HG02798 (cell line): ENCODE data around the gene ADARB2.
"Not testable (repeated sequence)": the region's sequence is repeated elsewhere in the genome, so short reads cannot be mapped to it uniquely, and the experiment has no call there.

Experiments used
- ATAC-seq: cut with Tn5 transposase; IDR thresholded peaks from one replicate; pipeline ENCODE4 v1.9.1; 2021; ENCODE audit warnings: mild to moderate bottlenecking; ENCODE audit not compliant: unreplicated experiment, poor library complexity

Gene ADARB2

DNA sequence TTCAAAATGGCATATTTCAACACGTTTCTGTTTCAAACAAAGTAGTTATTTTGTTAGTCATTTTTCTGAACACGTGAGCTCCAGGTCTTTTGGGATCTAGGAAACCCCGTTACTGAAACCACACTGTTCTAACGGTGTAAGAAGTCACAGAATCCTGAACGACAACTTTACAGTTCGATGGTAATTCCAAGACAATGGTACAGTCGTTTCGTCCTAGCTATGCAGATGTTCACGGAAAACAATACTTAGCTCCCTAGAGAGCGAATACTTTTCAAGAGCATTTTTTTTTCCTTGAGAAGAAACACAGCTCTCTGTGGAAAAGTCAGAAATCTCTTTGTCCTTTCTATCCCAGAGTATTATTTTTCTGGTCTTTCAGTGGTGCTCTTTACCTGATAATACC is 254.1 kb downstream of the ADARB2 start:
- no peak for ATAC-seq

DNA sequence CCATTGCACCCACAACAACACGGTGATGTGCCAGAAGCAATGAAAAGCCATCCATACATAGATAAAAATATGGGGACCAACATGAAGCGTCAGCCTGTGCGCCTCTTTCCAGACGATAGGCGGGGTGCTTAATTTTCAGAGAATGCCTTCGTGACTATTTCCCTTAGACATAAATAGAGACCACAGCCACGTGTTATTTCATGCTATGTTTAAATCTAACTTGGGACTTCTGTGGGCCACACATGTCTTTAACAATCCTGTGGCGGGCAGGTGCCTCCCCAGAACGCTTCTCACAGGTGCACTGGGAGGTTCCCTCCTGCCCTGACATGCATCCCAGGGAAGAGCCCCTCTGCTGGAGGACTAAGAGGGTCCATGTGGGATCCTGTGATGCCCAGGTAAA is 259.7 kb downstream of the ADARB2 start:
- ATAC-seq, result no peak

DNA sequence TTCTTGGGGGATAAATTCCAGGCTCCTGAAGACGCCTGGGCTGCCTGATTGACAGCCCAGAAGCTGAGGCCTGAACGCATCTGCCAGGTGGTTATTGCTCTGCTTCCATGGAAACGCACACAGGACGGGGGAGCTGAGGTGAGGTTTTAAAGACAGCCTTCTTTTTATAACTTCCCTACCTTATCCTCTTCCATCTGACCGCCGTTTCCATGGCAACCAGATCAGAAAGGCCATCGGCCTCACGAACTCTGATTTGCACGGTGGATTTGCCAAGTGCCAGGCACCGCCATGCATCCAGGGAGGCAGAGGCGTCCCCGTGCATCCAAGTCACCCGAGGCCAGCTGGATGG is 260.9 kb downstream of the ADARB2 start:
- ATAC-seq, result no peak

DNA sequence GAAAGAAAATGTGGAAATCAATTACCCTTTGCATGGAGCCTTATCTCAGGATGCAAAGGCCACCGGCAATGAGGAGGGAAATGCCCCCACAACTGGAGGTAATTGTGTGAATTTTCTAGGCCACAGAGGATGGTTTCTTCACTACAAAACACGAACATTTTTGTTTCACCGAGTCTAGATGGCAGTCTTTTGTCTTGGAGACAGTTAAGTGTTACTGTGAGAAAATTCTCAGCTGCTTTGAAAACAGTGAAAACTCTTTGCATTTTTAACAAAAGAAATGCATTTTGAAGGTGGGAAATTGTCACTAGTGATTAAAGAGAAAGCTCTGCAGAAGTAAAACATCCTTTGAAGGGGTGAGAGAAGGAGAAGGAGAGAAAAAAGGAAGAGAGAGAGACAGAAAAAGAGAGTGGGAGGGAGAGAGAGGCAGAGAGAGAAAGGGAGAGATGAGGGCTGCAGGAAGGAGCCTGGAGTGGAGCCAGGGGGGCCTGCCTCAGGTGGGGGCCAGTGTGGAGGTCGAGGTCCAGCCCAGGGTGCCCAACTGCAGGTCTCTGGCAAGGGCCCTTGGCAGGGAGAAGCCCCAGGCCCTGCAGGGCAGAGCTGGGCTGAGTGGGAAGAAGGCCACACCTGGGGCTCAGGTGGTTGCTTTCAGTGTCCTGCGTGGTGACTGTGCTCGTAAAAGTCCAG is 261.4 kb downstream of the ADARB2 start:
- ATAC-seq, result no peak

DNA sequence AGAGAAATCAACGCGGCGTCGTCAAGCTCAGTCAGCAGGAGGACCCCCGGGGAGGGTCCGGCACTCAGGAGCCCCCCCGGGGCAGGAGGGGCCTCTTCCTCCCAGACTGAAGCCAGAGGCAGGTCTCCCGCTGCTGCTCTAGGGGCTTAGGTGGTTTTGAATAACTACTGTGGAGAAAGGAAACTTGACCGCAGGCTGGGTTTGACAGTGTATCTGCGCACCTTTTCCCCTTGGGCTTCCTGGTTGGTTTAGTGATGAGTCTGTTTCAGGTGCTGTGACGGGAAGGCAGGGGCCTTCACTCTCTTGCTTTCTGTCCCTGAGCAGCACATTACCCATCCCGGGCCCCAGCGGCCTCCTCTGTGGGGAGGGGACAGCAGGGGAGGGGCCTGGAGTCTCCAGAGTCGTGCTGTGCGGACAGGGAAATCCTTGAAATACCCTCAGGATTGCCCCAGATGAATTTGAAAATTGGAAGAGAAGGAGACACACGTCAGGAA is 262.2 kb downstream of the ADARB2 start:
- no peak for ATAC-seq

DNA sequence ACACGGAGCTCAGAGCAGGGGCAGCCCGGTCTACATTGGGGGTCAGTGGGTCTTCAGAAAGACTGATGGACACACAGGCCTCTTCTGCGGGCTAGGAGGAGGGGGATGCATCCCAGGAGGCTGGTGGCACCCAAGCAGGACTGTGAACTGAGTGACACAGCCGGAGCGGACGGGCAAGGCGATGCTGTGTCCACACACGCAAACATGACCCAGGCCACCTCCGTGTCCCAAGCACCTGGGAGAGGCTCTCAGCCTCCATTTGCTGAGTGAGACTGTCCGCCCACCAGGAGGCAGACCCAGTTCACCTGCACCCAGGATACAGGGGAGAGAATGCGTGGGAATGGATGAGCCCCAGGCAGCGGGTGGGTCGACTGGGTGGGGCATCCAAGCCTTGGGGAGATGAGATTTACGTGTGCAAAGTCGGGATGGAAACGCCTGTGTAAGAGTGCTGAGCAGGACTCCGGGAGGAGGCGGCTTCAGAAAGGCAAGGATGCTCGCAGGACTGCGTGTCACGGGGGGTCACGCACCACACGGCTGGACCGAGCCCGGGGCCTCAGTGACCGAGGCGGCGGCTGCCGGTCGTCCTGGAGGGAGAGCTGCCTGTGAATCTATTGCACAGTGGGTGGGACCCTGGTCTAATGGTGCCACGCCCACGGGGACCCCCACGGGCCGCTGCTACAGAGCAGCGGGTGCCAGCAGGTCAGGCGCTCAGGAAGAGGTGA is 262.8 kb downstream of the ADARB2 start:
- no peak for ATAC-seq

DNA sequence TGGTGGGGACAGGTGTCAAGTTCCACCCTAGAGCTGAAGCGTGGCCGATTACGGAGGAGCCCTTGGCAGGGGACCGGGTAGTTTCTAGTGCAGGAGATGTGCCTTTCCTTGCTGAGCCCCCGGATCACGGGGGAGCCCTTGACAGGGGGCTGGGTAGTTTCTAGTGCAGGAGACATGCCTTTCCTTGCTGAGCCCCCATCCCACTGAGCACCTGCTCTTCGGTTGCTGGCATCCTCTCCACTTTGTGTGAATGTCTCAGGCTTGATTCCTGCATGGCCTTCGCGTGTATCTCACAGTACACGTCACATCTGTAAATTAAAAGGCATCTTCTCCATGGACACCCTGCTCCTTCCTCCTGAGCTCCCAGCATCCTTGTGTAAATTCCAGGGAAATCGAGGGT is 263.5 kb downstream of the ADARB2 start:
- ATAC-seq, result no peak

DNA sequence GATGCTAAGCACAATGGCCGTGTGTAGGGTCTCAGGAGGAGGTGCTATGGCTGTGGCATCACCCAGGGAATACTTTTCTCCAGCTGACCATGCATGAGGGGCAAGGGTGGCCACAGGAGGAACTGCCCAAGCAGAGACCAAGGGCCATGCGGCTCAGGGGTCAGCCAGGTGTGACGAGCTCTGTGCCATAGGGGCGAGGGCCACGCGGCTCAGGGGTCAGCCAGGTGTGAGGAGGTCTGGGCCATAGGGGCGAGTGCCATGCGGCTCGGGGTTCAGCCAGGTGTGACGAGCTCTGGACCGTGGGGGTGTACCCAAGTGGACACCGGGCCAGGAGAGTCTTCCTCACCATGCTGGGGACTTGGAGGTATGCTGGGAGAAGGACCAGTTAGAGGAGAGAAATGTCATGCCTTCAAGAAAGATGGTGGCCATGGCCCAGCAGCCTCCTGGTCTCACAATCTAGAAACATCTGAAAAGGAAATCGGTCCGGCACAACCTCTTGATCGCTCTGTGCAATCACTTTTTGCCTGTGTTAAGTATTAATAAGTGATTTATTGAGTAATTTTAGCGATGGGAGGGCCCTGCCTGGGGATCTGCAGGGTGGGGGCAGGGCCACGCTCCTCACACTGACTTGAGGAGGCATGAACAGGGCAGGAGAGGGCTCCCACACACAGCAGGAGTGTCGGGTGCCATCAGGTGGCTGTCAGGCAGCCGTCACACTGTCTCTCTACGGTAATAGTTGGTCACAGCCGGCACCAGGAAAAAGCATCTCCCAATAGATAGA is 265.0 kb downstream of the ADARB2 start:
- ATAC-seq, result no peak

DNA sequence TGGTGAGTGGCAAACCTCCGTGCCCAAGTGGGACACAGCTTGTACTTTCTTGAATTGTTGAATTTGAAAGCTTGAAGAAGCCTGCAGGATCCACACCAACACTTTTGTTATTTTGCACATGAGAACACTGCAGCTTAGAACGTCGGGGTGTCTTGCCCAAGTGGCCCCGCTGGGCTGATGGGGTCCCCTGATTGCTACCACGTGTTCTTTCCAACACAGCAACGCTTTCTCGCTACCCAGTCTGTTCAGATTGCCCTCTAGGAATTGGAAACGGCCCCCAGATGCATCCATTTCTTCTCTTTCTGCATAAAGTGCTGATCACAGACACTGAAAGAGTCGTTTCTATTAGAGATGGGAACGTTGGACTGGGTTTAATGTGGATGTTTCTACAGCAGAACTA is 268.5 kb downstream of the ADARB2 start:
- ATAC-seq, result no peak

DNA sequence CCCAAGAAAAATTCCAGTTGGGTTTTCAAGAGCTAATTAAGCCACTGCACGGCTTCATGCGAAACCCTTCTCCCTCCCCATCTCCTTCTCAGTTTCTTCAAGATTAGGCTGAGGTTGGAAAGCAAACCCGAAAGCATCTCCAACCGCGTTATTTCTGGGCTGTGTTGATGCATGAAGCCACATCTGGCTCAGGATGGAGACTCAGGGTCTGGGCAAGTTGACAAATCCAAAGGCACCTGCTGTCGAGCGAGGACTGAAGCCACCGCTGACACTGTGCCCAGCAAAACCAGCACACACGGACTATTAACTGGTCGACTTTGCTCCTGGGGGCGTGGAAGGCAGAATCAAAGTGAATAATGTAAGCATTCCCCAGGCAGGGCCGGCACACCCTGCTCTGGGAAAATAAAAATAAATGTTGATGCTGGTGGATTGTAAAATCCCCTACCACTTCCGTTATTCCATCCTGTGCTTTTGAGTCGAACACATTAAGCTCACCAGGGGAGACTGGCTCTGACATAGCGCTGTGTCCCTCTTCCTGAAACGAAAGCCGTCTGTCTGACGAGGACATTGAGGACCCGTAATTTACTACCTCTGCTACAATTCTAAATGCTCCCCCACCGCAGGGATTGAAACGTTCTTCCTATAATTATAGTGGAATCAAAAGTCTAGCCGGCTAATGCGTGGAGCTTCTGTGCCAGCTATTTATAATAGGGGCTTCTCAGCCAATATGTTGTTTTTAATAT is 269.8 kb downstream of the ADARB2 start:
- ATAC-seq, result no peak

DNA sequence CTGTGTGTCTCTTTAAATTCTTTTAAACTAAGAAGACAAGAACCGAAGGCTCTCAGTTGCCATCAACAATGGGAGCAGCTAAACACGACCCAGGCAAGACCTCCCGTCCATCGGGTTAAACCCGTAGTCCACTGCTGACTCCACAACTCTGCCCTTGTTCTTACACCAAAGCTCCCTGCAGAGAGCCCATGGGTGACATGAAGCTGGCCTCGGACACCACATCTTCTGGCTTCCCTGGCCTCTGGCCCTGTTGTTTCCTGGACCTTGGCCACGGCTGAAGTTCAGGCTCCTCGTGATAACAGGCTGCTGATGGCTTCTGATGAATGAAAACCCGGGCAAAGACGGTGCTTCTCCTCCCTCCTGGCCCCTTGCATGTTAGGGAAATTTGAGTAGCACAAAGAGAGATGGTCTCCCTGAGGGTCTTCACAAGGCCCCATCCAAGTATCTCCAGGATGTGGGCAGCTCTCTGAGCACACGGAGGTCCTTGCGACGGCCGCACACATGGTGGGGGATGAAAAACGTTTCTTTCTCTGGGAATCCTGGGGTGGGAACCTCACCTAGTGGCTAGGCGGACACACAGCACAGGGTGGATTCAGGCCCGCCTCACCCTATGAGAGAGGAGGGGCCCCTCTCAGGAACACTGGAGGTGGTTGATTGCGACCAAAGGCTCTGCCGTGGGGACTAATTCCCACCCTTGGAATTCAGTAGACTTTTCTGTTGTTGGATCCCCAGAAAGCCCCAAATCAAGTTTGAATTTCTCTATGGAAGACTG is 271.1 kb downstream of the ADARB2 start:
- ATAC-seq, result no peak

DNA sequence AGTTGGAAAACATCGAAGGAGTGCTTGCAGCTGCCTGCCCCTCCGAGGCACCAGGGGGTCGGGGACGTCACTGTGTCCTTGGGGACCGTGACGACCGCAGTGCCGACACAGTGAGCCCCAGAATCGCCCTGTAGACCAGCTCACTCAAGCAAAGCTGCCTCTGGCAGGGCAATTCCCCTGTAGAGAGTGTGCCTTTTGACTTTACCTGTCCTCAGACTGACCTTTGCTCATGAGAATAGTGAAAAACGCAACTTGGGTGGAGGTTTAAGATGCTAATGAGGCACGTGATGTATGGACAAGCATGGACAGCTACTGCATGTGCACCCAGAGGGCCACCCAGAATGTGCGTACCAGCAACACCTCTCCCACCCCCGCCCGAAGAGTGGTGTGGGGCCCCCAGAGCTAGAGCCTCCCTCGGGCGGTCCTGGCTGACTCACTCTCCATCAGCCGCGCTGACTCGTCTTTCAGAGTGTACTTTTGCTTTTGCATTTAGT is 271.9 kb downstream of the ADARB2 start:
- ATAC-seq, result peak; percentile 72

DNA sequence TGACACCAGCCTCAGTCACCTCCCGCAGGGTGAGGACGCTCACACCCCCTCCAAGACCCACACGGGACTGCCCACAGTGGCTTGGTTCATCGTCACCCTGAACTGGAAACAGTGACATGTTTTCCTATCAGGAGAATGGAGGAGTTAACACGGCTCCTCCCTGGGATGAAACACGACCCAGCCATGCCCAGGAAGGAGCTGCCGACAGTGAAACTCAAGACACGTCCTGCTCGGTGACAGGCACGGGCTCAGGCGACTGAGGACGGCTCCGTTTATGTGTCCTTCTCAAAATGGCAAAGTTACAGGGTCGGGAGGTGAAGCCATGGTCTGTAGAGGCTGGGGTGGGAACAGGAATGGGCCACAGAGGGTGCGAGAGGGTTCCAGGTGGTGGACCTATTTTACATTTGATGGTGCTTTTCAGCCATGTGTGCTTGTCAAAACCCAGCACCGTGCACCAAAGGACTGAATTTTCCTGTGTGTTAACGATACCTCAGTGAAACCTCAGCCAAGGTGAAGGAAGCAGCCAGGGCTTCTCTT is 272.4 kb downstream of the ADARB2 start:
- ATAC-seq, result no peak

DNA sequence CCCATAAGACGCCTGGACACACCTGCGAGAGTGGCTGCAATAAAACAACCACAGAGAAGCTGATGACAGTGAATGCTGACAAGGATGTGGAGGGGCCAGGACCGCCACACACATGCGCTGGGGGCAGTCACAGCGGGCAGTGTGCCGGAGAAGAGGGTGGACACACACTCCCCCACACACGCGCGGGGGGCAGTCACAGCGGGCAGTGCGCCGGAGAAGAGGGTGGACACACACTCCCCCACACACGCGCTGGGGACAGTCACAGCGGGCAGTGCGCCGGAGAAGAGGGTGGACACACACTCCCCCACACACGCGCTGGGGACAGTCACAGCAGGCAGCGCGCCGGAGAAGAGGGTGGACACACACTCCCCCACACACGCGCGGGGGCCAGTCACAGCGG is 273.4 kb downstream of the ADARB2 start:
- not testable (repeated sequence) for ATAC-seq

DNA sequence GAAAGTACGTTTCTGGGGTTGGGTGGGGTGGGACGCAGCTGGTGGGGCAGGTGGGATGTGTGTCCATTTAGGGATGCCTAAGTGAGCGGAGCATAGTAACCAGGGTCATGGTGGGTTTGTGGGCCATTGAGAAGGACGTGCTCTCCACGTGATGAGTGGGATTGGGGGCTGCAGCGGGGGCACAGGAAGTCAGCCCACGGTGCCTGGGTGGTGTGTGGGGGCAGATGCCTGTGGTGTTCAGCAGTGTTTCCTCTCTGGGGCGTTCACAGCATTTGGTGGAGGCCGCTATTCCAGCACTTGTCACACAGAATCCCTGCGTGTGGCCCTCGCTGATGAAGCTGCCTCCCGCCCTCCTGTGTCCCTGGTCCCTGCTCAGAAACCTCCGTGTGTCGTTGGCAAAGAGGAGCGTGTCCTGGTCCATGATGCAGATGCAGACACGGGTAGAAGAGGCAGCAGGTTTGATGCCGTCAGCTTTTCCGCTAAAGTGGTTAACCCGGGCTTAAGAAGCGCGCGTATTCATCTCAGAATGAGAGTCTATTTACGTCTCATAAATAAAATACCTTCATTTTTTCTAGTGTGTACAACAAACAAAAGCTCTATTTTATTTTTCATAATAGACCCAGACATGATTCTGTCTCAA is 274.2 kb downstream of the ADARB2 start:
- no peak for ATAC-seq

DNA sequence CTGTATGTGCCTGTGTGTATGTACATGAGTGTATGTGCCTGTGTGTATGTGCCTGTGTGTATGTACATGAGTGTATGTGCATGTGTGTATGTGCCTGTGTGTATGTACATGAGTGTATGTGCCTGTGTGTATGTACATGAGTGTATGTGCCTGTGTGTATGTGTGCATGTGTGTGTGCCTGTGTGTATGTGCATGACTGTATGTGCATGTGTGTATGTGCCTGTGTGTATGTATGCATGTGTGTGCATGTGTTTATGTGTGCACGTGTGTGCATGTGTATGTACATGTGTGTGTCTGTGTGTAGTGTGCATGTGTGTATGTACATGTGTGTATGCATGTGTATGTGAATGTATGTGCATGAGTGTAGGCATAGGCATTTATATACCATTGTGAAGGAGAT is 274.8 kb downstream of the ADARB2 start:
- ATAC-seq, result no peak

DNA sequence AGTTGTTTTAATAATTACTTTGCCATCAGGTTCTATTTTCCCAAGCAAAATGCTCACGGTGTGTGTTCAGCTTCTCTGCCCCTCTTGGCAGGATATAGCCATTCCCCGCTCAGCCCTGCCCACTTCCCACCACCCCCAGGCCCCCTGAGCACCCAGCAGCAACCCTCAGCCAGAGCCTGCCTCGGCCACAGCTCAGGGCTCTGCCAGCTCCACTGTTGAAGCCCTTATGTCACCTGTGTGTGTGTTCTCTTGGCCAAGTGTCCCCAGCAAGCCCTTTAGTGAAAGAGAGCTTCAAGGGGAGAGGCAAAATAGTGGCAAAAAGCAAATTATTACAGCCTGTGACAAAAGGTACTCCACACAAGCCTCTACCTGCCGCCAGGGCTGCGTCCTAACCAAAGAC is 275.3 kb downstream of the ADARB2 start:
- ATAC-seq, result no peak

DNA sequence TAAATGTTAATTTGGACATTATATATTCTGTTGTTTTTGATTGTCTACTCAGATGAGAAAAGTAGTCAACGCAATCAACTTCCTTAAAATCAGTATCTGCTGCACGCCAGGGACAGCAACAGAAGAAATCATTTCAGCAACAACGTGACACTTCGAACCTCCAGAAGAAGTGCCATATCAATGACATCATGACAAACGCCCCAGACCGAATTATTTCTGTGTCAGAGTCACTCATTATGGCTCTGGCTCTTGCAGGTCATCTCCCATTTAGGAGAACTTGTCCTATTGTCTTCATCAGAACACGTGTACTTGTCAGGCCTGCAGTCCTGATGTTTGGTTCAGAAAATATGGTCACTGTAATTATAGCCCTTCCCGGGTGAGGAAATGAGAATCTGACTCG is 276.3 kb downstream of the ADARB2 start:
- ATAC-seq, result no peak

DNA sequence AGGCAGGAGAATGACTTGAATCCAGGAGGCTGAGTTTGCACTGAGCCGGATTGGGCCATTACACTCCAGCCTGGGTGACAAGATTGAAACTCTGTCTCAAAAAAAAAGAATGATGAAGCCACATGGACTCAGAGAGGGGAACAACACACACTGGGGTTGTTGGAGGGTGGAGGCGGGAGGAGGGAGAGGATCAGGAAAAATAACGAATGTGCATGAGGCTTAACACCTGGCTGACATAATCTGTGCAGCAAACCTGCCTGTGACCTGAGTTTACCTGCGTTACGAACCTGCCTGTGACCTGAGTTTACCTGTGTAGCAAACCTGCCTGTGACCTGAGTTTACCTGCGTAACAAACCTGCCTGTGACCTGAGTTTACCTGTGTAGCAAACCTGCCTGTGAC is 277.7 kb downstream of the ADARB2 start:
- ATAC-seq, result not testable (repeated sequence)
